ENCODE results near the gene SHISA7.
"Not testable (repeated sequence)": the region's sequence is repeated elsewhere in the genome, so short reads cannot be mapped to it uniquely, and the experiment has no call there.

Gene SHISA7

DNA sequence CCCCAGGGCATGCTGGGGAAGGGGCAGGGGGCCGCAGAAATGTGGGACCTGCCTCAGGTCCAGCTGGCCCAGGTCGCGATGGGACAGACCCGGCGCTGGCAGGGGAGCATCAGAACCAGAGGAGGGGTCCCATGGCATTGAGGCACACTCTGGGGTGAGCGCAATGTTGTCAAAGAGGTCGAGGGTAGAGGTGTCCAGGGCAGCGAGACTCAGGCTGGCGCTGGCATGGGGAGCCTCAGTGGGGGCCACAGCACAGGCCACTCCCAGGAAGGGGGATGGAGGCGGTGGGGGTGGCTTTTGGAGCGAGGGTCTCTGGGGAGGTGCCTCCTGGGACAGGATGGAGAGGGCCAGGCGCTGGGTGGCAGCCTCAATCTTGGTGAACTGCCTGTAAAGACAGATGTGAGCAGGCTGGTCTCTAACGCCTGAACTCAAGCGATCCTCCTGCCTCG lies 20.5 kb upstream of the SHISA7 start:
- DNase-seq (ENCODE audit: low read depth in 2 of 2) = no peak

DNA sequence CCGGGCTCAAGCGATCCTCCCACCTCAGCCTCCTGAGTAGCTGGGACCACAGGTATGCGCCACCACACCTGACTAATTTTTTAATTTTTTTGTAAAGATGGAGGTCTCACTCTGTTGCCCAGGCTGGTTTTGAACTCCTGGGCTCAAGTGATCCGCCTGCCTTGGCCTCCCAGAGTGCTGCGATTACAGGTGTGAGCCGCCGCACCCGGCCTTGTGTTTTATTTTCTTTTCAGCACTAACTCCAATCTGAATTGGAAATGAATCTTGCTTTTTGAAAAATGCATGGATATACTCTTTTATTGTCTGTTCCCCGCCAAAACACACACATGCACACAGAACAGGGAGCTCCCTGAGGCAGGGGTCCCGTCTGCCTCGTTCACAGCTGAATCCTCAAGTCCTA lies 19.6 kb upstream of the SHISA7 start:
- no peak for DNase-seq (ENCODE audit: low read depth in 2 of 2)

DNA sequence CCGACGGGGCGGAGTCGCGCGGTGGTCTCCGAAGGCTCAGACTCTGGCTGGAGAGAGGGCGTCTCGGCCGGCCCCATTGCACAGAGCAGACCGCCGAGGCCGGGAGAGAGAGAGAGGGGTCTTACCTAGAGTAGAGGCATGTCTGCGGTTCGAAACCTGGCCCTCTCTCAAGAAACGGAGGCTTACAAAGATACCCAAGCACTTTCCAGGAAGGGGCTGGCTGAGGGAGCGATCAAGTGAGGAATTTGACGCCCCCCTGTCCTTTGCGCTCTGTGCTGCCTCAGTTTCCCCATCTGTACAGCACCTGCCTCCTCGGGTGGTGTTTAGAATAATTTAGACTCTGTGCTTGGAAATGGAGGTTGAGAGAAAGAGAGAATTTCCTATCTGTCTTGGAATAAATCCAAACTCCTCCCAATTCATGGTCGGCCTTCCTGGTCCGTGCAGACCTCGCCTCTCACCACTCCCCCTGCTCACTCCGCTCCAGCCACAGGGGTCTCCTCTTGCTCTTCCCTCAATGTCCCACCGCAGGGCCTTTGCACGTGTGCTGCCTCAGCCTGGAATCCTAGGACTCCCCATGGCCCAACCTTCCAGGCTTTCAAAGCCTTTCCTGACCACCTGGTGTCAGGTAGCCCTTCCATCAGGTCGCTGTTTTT lies 19.0 kb upstream of the SHISA7 start:
- no peak for DNase-seq (ENCODE audit: low read depth in 2 of 2)

DNA sequence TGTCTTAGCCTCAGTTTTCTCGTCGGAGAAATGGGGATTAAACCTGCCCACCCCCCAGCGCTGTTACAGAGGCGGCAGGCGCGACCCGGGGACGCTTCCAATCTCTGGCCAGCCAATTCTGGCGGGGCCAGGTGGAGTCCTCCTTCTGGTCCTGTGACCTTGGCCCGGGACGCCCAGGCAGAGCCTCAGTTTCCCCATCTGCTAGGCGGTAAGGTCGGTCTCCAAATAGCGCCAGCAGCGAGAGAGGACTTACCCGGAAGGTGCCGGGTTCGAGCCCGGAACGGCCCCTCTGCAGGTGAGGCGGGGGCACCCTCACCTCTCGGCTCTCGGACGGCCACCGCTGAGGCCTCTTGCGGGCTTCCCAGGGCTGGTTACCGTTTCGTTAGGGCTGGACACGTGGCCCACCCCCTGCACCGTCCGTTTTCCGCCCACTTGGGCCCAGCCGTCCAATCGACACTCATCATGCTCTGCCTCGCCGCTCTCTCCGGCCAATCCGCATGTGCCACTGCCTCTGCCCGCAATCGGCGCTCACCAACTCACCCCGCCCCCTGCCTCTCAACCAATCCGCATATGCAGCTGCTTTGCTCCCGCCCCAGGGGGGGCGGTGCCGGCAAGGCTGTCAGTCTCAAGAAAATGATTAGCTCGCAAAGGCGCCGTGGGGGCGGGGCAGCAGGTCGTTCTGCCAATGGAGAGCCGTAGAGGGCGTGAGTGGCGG lies 18.3 kb upstream of the SHISA7 start, which contains the start of gene ISOC2:
TSS of gene ISOC2 (minus strand) at position 384 of the 715 bp plus-strand sequence. CDS start 5,156 bp downstream, outside the sequence.
- peak; percentile 99 for DNase-seq (ENCODE audit: low read depth in 2 of 2)

DNA sequence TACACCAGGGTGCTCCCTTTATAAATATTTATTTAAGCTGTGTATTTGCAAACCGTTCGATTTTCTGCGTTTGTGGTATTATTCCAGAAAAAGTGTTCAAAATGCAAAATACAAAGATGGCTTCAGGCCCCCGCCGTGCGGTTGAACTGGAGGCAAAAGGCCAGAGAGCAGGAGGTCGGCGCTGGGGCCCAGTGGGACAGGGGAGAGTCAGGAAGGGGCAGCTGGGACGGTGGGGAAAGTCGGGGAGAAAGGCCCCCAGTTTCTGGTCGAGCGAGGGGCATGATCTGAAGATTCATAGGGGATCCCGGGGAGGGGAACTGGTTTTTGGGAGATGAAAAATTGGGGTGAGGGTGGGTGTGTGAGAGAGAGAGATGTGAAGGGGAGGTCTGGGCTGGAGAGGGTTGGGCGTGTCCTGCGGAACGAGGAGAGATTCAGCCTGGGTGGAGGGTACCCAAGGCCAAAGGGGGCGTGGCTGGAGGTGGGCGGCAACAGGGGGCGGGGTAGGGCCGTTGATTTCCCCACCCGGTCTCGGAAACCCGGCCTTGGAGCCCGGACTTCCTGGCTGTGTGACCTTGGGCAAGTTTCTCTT lies 17.7 kb upstream of the SHISA7 start:
- peak; percentile 54 for DNase-seq (ENCODE audit: low read depth in 2 of 2)

DNA sequence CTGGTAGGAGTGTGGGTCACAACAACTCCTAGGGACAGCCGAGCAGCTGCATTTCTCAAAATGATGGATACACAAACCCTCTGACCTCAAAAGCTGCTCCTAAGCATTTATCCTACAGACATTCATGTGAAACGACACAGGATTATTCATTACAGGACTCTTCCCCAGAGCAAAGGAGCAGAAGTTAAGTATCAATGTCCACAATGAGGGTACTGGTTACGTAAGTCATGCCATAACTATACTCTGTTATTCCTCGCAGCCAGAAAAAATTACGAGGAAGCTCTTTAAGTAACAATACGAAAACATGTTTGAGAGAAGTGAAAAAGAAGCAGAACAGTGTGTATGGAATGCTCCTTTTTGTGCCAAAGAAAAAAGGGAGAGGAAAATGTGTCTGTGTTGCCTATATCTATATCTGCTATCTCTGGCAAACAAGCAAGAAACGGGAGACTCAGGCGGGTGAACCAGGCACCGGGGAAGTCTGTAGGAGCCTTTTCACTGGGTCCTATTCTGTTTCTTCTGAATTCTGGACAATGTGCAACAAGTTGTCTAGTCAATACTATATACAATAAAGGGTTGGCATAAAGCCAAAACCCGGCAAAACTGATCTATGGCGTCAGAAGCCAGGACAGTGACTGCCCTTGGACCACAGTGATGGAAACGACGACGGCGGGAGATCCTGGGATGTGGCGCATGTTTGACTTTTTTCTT lies 17.0 kb upstream of the SHISA7 start:
- no peak for DNase-seq (ENCODE audit: low read depth in 2 of 2)

DNA sequence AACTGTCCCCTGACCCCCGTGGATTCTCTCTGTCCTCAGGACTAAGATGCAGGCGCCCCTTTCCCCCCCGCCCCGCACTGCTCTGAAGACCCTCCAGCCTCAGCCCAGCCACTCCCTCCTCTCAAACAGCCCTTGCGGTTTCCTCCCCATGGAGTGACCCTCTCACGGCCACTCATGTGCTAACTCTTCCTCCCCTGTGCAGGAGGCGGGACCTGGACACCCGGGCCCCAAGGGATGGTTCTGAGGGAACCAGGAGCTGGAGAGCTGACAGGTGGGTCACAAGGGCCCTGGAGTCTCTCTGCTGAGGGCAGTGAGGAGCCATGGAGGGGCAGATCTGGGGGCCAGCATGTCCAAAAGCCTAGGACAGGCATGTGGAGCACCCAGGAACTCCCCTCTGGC lies 16.4 kb upstream of the SHISA7 start:
- DNase-seq (ENCODE audit: low read depth in 2 of 2) = no peak

DNA sequence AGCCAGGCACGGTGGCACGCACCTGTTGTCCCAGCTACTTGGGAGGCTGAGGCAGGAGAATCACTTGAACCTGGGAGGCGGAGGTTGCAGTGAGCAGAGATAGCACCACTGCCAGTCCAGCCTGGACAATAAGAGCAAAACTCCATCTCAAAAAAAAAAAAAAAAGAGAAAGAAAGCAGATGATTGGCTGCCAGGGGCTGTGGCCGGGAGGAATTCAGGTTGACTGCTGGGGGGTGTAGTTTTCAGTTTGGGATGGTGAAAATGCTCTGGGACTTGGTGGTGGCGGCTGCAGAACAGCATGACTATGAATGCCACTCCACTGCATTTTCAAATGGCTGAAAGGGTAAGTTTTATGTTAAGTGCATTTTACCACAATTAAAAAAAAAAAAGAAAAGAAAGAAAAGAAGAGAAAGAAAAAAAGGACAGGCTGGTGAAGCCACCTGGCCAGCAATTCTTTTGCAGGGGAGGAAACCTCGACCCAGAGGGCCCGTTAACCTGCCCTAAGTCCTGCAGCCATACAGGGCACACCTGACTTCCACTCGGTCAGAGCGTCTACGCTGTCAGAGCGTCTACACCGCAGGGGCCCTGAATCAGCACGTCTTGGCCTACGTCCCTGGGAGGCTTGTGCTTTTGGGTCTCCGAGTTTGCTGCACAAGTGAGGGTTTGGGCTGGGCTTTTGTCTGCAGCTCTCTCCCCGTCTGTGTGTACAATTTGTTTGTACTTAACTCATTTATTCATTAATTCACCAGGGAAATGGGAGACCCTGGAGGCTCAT lies 14.8 kb upstream of the SHISA7 start:
- no peak for DNase-seq (ENCODE audit: low read depth in 2 of 2)

DNA sequence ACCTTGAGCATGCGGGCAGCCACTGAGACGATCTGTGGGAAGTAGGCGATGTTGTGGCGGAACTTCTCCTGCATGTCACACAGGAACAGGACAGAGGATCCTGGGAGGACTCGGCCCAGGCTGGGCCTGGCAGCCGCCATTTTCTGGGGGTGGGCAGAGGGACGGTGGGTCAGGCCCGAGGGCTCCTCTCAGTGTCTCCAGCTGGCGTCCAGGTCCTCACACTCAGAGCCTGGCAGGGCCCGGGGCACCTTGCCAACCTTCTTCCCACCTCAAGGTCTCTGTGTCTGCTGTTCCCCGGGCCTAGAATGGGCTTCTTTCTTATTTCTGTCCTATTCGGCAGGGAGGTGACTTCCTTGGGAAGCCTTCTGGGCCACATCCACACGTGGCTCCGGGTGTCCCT lies 13.2 kb upstream of the SHISA7 start:
- DNase-seq (ENCODE audit: low read depth in 2 of 2) = no peak

DNA sequence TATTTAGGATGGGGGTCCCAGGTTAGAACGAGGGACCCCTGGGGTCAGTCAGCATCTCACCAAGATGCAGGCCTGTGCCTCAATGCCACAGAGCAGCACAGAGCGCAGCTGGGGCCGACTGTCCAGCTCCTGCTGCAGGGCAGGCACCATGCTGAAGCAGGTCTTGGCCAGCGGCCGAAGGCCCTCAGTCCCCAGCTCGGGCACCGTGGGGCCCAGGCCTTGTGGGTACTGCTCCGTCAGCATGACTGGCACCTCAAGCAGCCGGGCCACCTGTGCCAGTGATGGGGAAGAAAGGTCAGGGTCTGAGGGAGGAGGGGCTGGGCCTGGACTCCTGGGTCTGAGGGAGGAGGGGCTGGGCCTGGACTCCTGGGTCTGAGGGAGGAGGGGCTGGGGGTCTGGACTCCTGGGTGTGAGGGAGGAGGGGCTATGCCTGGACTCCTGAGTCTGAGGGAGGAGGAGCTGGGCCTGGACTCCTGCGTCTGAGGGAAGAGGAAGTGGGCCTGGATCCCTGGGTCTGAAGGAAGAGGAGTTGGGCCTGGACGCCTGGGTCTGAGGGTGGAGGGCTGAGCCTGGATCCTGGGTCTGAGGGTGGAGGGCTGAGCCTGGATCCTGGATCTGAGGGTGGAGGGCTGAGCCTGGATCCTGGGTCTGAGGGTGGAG lies 12.6 kb upstream of the SHISA7 start:
- no peak for DNase-seq (ENCODE audit: low read depth in 2 of 2)

DNA sequence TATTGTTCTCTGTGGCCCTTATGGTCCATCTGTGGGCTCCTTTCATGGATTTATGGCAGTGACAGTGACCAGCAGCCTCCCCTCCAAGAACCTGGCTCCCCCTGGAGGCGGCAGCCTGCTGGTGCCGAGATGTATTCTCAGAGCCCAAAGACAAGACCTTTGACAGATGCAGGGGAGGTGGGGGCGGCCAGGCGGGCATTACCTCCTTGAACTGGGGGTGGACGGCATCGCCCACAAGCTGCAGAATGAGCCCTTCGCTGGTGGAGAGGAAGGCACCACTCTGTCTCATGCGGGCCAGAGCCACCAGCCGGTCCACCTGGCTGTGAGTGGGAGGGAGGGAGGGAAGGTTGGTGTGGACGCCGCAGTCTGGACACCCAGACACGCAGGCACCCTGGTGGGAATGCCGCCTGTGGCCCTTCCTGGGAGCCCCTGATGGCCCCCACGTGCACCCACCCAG lies 11.7 kb upstream of the SHISA7 start:
- DNase-seq (ENCODE audit: low read depth in 2 of 2) = no peak

DNA sequence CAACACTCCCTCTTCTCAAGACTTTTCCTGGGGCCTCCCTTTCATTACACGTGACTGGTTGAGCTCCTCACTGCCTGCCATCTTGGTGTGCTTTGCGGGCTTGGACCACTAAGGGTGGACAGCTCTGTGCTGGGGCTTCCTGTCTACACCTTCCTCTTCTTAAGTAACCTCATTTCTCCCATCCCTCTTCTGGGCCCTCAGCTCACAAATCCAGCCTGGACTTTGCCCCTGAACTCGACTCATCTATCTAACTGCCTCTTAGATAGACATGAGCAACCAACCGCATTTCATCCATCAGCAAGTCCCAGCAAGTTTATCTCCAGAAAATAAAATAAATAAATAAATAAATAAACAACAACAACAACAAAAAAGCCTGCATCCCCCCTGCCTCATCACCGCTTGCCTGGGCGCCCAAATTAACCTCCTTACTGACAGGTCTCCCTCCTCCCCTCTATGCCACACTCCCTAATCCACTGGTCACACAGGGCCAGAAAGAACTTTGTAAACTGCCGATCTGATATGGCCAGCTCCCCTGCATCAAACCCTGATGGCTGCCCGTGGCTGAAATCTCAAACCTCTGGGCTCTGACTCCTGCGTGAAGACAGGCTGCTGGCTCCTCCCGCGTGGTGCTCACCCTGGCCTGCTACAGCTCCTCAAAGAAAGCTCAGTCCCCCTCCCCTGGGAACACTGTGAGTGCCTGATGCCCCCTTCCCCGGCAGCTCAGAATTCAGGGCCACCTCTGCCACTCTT lies 10.6 kb upstream of the SHISA7 start:
- no peak for DNase-seq (ENCODE audit: low read depth in 2 of 2)

DNA sequence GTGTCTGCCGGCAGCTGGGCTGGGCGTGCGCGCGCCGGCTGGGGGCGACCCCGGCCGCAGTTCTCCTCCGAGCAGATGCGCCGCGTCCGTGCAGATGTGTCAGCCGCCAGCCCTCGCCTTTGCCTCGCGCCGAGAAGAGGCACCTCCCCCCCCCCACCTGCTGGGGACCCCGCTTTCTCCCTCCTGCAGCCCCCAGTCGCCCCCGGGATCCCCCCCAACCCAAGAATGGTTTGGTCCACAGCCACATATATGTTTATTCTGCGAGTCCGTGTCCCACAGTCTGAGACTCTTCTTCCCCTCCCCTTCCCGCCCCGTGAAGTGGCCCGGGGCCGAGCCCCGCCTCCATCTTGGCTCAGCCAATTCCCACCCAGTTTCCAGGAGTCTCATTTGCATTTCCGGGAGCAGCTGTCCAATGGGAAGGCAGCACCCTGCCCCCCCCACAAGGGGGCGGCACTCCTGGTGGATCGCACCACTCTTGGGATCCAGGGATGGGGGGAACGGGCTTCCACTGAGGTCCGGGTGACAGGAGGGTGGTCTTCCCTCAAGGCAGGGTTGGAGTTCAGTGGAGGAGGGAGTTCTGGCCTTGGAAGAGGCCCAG lies 9.7 kb upstream of the SHISA7 start:
- DNase-seq (ENCODE audit: low read depth in 2 of 2) = peak in 1 of 2 experiments; percentile 25

DNA sequence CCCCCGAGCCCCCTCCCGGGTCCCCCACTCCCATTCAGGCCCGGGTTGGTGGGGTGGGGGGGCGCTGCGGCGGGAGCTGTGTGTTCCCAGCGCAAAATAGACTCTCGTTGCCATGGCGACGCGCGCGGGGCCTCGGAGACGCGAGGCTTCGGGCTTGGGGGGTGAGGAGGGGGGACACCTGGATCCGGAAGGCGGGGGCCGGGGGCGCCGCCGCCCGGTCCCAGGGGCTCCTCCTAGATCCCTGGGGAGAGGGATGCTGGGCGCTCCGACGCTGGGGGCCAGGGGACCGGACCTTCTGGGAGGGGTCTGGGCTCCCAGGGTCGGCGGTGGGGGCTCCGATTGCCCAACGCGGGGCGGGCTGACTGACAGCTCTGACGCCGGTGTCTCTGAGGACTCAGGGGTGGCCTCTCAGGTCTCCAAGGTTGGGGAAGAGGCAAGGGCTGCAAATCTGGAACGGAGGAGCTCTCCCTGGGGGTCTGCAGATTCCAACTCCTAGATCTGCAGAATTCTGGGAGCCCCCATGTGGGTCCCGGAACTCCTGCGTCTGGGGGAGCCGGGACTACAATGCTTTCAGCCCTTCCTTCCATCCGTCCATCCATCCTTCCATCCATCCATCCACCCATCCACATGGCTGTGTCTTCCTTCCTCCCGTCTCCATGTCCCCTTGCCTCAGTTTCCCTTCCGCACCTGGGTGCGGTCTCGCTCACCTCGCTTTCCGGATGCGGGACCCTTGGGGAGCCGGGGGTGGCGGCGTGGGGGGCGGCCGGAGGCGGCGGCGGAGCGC lies 9.1 kb upstream of the SHISA7 start:
- no peak for DNase-seq (ENCODE audit: low read depth in 2 of 2)

DNA sequence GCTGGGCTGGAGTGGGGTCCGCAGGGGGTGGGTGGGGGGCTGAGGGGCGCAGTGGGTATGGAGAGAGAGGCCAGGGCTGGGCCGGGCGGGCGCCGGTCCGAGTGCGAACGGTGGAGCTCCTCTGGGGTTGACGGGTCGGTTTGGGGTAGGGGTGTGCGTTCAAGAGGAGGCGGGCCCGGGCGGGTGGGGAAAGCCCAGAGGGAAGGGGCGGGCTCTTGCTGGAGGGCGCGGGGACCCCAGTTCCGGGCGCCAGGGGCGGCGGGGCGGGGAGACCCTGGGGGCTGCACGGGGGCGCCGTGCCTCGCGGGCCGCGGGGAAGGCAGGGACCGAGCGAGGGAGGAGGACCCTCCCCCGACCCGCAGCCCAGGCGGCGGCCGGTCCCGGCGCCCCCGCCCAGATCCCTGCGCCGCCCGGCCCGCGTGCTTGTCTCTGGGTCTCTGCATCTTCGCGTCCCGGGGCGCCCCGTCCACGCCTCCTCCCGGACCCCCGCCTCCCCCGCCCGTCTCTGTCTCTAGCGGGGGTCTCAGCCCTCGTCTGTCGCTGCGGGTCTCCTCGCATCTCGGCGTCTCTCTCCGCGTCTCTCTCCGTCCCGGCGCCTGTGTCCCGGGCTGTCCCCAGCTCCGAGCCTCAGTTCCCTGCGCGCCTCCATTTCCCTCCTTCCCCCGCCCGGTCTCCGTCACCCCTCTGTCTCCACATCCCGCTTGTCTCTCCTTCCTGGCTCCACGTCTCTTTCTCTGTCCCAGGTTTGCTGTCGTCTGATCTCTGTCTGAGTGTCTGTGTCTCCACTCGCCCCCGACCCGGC lies 8.3 kb upstream of the SHISA7 start:
- DNase-seq (ENCODE audit: low read depth in 2 of 2) = no peak

DNA sequence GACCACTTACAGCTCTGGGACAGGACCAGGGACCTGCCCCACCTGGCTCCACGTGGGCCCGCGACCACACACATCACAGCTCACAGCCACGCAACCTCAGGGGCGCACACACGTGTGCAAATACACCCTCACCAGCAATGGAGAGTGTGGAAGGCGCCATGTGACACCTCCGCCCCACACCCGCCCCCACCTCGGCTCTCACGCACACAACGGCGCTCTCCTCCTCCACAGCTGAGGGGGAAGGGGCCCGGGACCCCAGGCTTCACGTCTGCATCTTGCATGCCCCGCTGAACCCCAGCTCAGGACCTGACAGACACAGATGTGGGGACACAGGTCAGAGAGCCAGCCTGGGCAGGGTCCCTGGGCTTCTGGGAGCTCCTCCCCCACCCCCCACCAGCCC lies 6.4 kb upstream of the SHISA7 start:
- no peak for DNase-seq (ENCODE audit: low read depth in 2 of 2)

DNA sequence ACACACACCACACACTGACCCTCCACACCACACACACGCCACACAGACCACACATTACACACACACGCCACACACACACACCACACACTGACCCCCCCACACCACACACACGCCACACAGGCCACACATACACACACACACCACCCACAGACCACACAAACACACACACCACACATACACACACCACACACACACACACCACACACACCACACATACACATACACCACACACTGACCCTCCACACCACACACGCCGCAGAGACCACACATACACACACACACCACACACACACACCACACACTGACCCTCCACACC lies 5.0 kb upstream of the SHISA7 start:
- not testable (repeated sequence) for DNase-seq (ENCODE audit: low read depth in 2 of 2)

DNA sequence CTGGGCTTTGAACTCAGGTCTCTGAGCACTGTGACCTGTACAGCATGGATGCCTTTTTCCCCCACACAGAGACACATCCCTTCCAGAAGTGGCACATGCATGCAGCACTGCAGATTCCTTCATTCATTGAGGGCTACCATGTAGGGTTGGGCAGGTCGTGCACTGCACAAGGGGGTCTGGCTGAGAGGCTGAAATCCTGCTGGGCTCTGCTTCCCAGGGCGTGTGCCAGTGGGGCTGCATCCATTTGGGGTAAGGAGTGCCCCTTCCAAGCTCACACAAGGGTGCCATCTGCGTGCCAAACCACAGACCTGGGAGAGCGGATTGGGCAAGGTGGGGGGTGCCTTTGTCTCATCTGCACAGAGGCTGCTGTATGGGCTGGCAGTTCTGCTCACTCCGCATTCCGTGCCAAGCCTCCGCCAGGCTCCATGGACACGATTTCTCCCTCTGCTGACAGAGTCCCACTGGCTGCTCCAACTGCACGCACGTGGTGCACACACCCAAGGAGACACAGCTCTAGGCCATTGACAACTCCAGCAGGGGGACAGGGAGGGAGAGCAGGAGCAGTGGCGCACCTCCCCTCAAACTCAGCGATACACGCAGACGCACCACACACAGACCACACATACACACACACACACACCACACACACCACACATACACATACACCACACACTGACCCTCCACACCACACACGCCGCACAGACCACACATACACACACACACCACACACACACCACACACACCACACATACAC lies 4.5 kb upstream of the SHISA7 start:
- DNase-seq (ENCODE audit: low read depth in 2 of 2) = no peak

Measured in fibroblast of skin of left biceps (primary cell).